Measurements from ENCODE around the gene UBL4B.

UBL4B gene

GRCh38 chr1:110067893-110068645 lies 44.2 kb upstream of the UBL4B start:
- ChIA-PET POLR2A (no interaction called here), CTCF (interaction anchor here (1.3 to 21.9 kb wide), 5 partner anchors 8 to 37 kb away, joined by 4 to 387 read pairs (median 5); partner anchors contain the start of gene STRIP1)
- DNase-seq (ENCODE audit: extremely low spot score): no peak
- TF ChIP-seq CTCF (IDR thresholded peaks at IDR 0.05; ENCODE audit: control extremely low read depth, extremely low read depth, low read depth, missing control alignments): no peak

DNA sequence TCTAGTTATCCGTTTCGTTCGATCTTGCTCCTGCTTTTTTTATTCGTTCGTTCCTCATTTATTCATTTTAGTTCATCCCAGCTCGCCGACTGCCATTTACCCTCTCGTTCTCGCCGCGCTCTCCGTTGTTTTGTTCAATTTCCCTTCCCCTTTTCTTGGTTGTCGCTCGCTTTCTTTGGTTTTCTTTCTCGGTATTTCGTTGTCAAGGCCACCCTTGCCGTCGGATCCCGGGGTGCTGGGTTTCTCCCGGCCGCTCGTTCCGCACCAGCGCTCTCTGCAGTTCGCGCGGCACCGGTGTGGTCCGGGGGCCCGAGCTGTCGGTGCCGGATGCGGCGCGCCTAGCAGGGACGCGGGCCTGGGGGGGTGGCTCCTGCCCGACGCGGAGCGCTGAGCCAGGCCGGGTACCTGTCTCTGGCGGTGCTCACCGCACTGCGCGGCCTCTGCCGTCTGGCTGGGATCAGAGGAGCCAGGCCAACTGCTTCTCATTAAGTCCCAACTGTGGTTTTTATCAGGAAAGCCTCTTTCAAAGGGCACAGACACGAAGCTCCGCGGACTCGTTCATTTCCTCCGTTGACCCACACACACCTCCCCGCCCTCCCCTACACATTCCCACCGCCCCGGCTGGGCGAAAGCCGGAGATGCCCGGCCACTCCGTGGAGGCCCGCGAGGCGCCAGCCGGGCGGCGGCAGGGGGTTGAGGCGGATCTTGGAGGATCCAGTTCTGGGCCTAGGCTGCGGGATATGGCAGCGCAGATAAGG lies 43.4 kb upstream of the UBL4B start:
- CTCF ChIA-PET: interaction anchor here (0.8 to 1.3 kb wide), 3 partner anchors 8 to 14 kb away, joined by 3 to 4 read pairs (median 3); no protein-coding TSS in a partner anchor
- no peak for DNase-seq (ENCODE audit: extremely low spot score)

DNA sequence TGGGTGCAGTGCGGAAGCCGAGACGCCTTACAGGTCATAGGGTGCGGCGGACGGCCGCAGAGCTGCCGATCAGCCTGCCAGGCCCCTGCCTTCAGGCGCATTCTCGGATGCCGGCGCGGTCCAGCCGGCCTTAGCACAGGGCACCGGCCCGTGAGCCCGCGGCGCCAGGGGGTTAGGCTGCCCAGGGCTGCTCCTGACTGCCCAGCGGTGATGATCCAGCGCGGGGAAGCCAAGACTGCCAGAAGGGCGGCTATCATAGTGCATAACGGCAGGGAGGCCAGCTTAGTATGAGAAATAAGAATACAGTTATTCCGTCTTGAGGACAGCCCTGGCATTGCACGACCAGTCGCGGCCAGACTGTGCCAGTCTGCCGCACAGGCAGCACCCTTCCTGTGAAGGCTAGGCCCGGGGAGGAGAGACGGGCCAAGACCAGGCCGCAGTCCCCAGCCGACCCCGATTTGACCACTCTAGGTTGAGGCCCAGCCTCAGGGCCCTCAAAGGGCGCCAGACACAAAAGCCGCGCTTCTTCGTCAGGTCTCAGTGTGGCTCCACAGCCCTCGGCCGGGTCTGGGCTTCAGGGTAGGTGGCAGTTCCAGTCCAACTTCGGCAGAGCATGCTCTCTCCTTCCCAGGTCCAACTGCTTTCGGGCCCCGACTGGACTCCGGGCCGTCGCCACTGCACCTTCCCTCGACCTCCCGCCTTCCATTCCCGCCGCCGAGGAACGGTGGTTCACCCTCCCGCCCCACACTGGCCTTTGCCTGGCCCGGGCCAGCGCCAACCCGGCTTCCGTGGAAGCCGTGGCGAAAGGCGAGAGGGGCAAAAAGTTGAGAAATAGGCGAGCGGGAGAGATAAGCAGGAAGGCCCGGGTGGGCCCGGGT lies 42.6 kb upstream of the UBL4B start:
- no peak for TF ChIP-seq CTCF (IDR thresholded peaks at IDR 0.05; ENCODE audit: control extremely low read depth, extremely low read depth, low read depth, missing control alignments)
- POLR2A ChIA-PET: no interaction called here
- CTCF ChIA-PET: interaction anchor here (0.8 to 1.3 kb wide), 3 partner anchors 9 to 15 kb away, joined by 3 to 4 read pairs (median 3); no protein-coding TSS in a partner anchor
- DNase-seq (ENCODE audit: extremely low spot score): no peak

More for the DNA sequence above, 43.4 kb upstream of the UBL4B start:
- POLR2A ChIA-PET: no interaction called here
- TF ChIP-seq CTCF (IDR thresholded peaks at IDR 0.05; ENCODE audit: control extremely low read depth, extremely low read depth, low read depth, missing control alignments): no peak

DNA sequence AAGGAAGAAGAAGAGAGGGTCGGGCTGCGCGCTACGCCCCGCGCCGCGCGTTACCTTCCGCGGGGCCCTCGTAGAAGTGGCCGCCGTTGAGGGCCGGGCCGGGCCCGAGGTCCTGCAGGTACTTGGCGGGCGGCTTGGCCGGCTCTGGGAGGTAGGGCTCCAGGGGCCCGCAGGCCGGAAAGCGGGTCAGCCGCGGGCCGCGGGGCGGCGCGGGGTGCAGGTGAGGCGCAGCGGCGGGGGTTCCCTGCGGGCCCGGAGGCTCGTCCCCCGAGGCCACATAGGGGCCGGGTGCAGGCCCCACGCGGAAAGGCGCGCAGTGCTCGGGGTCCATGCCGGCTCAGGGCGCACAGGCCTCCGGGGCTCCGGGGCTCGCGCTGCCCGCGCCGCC lies 42.0 kb upstream of the UBL4B start:
- TF ChIP-seq CTCF (IDR thresholded peaks at IDR 0.05; ENCODE audit: control extremely low read depth, extremely low read depth, low read depth, missing control alignments): no peak
- ChIA-PET POLR2A (no interaction called here), CTCF (interaction anchor here (1.0 to 2.4 kb wide), 5 partner anchors 10 to 36 kb away, joined by 5 to 17 read pairs (median 9); no protein-coding TSS in a partner anchor)
- no peak for DNase-seq (ENCODE audit: extremely low spot score)

- ChIA-PET POLR2A (interaction anchor here (1.0 kb wide), 1 partner anchor 30 kb away, joined by 3 read pairs; no protein-coding TSS in a partner anchor), CTCF (interaction anchor here (0.7 to 2.4 kb wide), 9 partner anchors 9 to 425 kb away, joined by 3 to 17 read pairs (median 5); no protein-coding TSS in a partner anchor)
- DNase-seq (ENCODE audit: extremely low spot score): no peak
- TF ChIP-seq CTCF (IDR thresholded peaks at IDR 0.05; ENCODE audit: control extremely low read depth, extremely low read depth, low read depth, missing control alignments): no peak
These were observed 41.5 kb upstream of the UBL4B start, which contains the start of gene ALX3 for GRCh38 chr1:110070671-110071242. Gene ALX3, minus strand, starts transcription at chr1:110070672. Its CDS starts 60 bp downstream, at chr1:110070612.

Measured in GM10248 (cell line).